Measurements from ENCODE around the gene C20orf204. TPM values are rescaled to one million over a fixed set of nuclear protein-coding genes. Genes with fewer than 3 reads are reported as not detected.

Gene C20orf204
- total RNA-seq, 3 donors from 2014 or later: 1.0 to 1.8 (median 1.7) TPM

DNA sequence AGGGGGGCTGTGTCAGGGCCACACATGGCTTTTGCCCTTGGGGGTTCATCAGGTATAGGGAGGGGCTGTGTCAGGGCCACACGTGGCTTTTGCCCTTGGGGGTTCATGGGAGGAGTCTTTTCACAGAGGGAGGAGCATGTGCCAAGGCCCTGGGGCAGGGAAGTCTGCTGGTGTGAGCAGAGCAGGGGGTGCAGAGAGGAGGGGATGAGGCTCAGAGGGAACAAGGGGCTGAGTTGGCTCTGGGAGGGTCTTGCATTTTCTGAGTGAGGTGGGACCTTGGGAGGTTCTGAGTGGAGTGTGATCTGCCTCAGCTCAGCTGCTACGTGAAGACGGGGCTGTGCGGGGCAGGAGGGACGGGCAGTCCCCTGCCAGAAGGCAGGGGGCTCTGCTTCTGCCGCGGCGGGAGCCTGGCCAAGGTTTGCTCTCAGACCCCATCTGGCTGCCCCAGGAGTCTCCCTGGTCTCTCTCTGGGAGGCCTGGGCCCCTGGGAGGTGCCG, 19.5 kb downstream of the C20orf204 start:
- Histone ChIP-seq H3K4me1 (ENCODE audit: low read depth) (no peaks in the 10 kb centered on the region), H3K9me3 (no peaks in the 10 kb centered on the region), H3K36me3 (ENCODE audit: low read depth) (no peaks in the 10 kb centered on the region), H3K4me3 (no peak overlapping the region)
- DNase-seq: no peak
- no peak for ATAC-seq
- no peak for TF ChIP-seq CTCF (IDR thresholded peaks at IDR 0.05)
- intact Hi-C loops (cut with DNase I, micrococcal nuclease): no loop called here

DNA sequence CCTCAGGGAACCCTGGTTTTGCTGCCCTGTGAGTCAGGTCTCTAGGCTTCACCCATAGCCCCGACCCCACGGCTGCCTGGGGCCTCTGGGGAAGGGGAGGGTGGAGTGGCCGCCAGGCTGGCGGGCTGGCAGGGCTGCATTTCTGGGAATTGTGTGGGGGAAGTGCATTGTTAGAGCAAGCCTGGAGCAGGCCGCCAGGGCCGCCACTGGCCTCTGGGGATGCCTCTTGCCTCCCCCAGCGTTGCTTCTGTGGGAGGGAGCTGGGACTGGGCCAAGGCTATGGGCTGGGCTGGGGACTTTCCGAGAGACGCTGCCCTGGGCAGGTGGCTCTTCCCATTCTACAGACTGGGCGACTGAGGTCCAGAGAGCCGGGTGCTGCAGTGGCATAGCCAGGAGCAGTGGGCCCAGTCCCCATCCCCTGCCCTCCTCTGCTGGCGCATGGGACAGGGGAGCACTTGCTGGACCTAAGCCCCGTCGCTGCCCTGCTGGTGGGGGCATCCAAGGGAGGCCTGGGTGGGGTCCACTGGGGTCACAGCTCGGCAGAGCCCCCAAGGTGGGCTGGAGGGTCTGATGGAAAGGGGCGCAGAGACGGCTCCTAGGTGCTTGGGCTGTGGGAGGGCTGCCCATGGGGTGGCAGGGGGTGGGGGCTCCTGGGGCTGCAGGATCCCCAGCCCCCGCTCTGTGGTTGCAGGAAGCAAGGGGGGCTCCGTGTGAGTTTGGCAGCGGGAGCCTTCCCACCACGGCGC, 20.1 kb downstream of the C20orf204 start:
- intact Hi-C loops (cut with DNase I, micrococcal nuclease): no loop called here
- DNase-seq (no peak), ATAC-seq (no peak)
- Histone ChIP-seq H3K4me3 (no peak overlapping the region), H3K9me3 (no peaks in the 10 kb centered on the region), H3K36me3 (ENCODE audit: low read depth) (no peaks in the 10 kb centered on the region), H3K4me1 (ENCODE audit: low read depth) (no peaks in the 10 kb centered on the region)
- TF ChIP-seq CTCF (IDR thresholded peaks at IDR 0.05): no peak

DNA sequence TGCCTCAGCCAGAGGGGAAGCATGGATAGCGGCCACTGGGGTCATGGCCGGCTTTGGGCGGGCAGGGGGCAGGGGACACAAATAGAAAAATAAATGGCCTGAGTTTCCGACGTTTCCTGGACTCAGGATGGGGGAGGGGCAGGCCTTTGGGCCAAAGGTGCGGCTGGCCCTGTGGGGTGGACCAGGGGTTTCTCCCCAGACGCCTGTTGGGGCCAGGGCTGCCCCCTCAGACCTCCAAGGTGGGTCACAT, 20.6 kb downstream of the C20orf204 start:
- no peak for ATAC-seq
- Histone ChIP-seq H3K9me3 (no peaks in the 10 kb centered on the region), H3K4me3 (no peak overlapping the region), H3K36me3 (ENCODE audit: low read depth) (no peaks in the 10 kb centered on the region), H3K4me1 (ENCODE audit: low read depth) (no peaks in the 10 kb centered on the region)
- DNase-seq: no peak
- no peak for TF ChIP-seq CTCF (IDR thresholded peaks at IDR 0.05)
- intact Hi-C loops (cut with DNase I, micrococcal nuclease): no loop called here

- Histone ChIP-seq H3K4me1 (ENCODE audit: low read depth) (no peaks in the 10 kb centered on the region), H3K9me3 (no peaks in the 10 kb centered on the region), H3K36me3 (ENCODE audit: low read depth) (no peaks in the 10 kb centered on the region), H3K4me3 (no peak overlapping the region)
- DNase-seq: no peak
- ATAC-seq: no peak
- TF ChIP-seq CTCF (IDR thresholded peaks at IDR 0.05): no peak
- intact Hi-C loops (cut with DNase I, micrococcal nuclease): no loop called here
Measured at GRCh38 chr20:64056889-64057627, 21.1 kb downstream of the C20orf204 start.

DNA sequence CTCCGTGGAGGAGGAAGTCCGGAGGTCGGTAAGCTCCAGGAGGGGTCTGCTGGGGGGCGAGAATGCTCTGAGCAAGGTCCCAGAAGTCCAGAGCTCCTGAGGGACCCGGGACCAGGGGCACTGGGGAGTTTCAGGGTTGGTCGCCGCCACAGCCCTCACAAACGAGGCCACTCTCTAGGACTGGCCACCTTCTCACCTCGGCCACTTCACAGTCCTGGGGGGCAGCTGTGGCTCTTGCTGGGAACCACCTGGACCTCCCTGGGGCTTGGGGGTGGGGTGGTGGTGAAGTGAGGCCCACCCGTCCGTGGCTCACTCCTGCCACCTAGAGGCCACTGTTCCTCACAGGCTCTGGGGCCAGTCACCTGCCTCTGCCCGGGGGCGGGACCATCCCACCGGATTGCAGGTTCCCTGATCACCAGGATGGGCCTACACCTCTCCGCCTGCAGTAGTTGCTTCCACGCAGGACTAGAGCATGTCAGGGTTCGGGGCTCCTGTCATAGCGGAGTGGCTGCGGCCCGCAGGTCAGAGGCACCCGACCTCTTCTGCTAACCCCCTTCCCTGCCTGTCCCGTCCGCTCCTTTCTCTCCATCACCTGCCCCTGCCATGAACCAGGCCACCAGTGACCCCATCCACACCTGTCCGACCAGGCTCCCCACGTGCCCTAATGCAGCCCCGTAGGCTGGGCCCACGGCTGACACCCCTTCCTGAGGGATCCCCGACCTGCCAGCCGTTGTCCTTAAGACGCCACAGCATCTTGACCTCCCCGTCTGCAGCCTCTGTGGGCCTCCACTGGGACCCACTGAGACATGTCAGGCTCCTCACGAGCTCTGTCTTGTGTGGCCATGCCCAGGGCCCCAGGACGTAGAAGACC, 21.9 kb downstream of the C20orf204 start:
- no peaks in the 10 kb centered on the region for H3K9me3 ChIP-seq
- peak; percentile 80 for TF ChIP-seq CTCF (IDR thresholded peaks at IDR 0.05)
- ATAC-seq: peak; percentile 79
- H3K4me1 ChIP-seq (ENCODE audit: low read depth): peaks cover 4% of the 10 kb centered on the region
- no peaks in the 10 kb centered on the region for H3K36me3 ChIP-seq (ENCODE audit: low read depth)
- intact Hi-C loops (cut with DNase I, micrococcal nuclease): no loop called here
- DNase-seq: peak; percentile 81 to 88 (median 83)
- no peak overlapping the region for H3K4me3 ChIP-seq

Measured in mucosa of descending colon (tissue), 3 donors.